Uterus (tissue), 2 donors: ENCODE measurements around the gene LATS1.

Experiments used
- POLR2A ChIP-seq, 2 donors: fragments of 450-650 bp; IDR thresholded peaks; one replicate each; pipeline ENCODE4 v1.6.1; 2016; ENCODE audit warnings: antibody characterized with exemption in 2 of 2, mild to moderate bottlenecking in 1 of 2, moderate library complexity in 1 of 2
- TF ChIP-seq, protein P1 (sequence below), 4 experiments: fragments of 200-600 bp in 2 of 4; fragments of 450-650 bp in 2 of 4; sonication (generic) in 2 of 4; IDR thresholded peaks; one replicate each; pipeline ENCODE4 v1.5.1; 2016 to 2019; ENCODE audit warnings: antibody characterized with exemption in 4 of 4, mild to moderate bottlenecking in 2 of 4, moderate library complexity in 1 of 4

DNA sequence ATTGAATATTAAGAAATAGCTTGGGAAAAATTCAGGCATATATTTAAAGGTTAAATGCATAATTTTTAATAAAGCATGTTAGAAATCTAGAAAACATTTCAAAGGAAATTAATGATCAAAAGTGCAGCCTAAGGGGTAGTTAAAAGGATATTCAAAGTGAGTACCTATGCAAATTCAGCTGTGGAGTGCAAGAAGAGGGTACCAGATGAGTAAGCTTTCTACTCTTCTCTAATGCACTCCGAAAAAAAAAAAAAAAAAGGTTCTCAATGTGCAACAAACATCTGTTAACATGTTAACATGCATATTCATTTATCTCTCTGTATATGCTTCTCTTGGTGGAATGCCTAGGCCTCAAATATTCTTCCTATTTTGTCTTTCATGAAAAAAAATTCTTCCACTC is 37.4 kb downstream of the LATS1 start:
- TF ChIP-seq, protein P1, sequence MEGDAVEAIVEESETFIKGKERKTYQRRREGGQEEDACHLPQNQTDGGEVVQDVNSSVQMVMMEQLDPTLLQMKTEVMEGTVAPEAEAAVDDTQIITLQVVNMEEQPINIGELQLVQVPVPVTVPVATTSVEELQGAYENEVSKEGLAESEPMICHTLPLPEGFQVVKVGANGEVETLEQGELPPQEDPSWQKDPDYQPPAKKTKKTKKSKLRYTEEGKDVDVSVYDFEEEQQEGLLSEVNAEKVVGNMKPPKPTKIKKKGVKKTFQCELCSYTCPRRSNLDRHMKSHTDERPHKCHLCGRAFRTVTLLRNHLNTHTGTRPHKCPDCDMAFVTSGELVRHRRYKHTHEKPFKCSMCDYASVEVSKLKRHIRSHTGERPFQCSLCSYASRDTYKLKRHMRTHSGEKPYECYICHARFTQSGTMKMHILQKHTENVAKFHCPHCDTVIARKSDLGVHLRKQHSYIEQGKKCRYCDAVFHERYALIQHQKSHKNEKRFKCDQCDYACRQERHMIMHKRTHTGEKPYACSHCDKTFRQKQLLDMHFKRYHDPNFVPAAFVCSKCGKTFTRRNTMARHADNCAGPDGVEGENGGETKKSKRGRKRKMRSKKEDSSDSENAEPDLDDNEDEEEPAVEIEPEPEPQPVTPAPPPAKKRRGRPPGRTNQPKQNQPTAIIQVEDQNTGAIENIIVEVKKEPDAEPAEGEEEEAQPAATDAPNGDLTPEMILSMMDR (IDR thresholded peaks at IDR 0.05): no peak
- no peak for TF ChIP-seq POLR2A (IDR thresholded peaks at IDR 0.05)
